GM21526 (cell line): ENCODE results near the gene TPR.
"Not testable (repeated sequence)": the region's sequence is repeated elsewhere in the genome, so short reads cannot be mapped to it uniquely, and the experiment has no call there.

Experiments
- ATAC-seq: cut with Tn5 transposase; IDR thresholded peaks from one replicate; pipeline ENCODE4 v1.9.1; 2021; ENCODE audit warnings: moderate library complexity; ENCODE audit not compliant: unreplicated experiment, low FRiP score

The TPR gene

DNA sequence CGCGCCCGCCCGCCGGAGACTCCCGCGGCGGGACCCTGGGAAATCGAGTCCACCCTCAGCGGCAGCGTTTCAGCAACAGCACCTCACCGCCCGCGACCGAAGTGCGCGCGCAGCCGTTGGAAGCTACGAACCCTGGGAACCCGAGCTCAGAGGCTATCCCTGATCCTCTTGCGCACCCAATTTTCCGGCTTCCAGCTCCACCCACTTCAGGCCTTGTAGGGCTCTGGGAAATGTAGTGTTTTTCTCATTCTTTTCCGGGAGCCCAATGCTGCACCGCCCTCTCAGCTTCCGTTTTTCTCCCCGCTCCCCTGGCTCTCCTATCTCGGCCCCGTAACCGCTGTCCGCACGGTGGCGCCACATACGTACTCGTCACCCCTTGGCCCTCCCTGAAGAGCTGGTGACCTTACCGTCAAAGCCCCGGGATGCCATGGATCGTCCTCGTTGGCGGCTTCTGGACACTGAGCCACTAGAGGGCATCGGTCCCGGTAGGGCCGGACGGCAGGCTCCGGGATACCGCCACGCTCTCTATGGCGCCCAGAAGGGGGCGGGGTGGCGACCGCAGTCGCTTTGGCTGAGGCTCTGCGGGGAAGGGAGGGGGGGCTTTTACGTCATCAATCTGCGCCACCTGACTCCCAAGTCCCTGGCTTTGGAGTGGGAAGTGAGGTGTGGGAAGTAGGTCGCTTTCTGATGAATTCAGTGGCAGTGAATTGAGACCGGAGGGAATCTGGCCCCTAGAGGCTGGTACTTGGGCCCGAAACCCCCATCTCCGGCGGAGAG, at the start of gene TPR, which contains the start of gene ODR4:
Gene TPR, minus strand, starts transcription at position 102 of the 777 bp plus-strand sequence. CDS start 225 bp downstream, outside the sequence.
Gene ODR4, plus strand, starts transcription at position 687 of the 777 bp plus-strand sequence. CDS start 3,948 bp downstream, outside the sequence.
- ATAC-seq = peak; percentile 89

DNA sequence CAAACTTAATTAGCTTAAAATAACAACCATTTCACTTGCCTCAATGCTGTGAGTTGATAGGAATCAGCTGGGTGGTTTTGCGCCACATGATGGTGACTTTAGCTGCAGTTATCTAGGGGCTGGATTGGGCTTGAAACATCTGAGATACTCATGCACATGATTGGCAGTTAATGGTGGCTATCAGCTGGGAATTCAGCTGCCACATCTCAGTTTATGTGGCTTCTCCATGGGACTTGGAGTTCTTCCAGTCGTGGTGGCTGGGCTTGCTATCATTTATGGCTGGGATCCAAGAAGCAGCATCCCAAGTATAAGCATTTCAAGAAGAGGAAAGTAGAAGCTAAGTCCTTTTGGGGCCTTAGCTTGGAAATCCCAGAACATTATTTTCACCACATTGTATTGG, 49.5 kb upstream of the TPR start:
- ATAC-seq = no peak

DNA sequence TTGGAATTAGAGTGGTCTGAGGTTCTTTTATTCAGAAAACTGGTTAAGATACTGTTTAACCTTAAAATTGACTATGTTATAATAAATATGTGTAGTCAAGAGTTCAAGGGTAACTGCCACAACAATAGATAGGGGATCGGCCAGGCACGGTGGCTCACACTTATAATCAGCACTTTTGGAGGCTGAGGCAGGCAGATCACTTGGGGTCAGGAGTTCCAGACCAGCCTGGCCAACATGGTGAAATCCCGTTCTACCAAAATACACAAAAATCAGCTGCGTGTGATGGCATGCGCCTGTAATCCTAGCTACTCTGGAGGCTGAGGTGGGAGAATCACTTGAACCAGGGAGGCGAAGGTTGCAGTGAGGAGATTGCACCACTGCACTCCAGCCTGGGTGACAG, 46.4 kb upstream of the TPR start:
- no peak for ATAC-seq

DNA sequence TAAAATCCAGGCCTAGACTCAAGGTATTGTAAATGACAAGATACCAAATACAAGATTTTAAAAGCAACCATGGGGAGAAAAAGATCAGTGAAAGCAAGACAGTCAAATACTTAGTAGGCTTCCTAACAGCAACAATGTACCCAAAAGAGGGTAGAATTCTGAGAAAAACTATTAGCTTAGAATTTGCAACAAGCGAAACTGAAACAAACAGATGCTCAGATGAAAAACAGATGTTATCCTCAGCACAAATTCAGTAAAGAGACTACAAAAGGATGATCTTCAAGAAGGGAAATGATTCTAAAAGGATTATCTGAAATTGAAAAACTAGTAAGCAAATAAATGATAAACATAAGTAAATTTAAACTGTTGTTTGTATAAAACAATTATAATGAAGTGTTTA, 45.9 kb upstream of the TPR start:
- peak; percentile 96 for ATAC-seq

DNA sequence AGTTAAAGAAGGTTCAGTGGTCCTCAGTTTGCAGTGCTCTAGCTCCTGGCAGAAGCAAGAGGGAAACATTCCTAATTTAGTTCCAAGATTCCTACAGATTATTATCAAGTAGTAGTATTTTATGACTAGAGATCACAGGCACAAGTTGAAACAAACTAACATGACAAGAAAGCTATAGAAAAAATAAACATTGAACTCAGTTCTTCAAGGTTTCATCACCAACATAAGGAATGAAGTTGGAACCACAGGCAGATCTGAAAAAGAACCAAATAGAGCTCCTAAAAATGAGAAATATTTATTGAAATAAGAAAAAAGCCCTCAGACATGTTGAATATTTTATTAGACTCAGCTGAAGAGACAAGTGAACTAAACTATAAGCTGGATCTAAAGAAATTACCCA, 45.3 kb upstream of the TPR start:
- ATAC-seq = no peak

DNA sequence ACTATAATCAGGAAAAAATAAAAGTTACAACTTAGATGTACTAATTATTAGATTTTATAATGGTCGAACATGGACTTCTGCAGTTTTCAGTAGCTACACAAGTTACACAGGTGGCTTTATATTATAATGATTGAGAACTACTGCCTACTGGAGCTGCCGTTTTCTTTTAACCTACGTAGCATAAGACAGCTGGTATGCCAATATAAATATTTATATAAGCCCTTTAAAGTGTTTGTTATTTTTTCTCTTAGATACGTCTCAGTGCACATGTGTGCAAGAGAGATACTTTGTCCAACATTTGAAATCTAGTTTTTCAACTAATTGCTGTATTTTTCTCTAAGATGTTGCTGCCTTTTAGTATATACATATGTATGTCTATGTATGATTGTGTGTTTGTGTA, 43.5 kb upstream of the TPR start:
- ATAC-seq = no peak

DNA sequence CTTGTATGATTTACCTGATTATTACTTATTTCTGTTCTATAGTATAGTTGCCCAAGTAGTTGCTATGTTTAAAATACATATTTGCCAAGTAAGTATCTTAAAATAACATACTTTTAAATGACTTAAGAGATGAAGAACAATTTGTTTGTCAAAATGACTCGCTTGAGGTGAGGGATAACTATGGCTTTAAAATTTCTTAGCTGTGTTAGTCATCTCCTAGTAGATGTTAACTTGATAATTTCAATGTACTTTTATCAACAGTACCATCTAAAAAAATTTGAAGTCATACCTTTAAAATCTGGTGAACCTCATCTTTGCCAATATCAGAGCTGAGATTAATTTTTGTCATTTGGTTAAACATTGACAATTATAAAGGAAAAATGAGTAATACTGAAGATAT, 38.3 kb upstream of the TPR start:
- ATAC-seq = no peak

DNA sequence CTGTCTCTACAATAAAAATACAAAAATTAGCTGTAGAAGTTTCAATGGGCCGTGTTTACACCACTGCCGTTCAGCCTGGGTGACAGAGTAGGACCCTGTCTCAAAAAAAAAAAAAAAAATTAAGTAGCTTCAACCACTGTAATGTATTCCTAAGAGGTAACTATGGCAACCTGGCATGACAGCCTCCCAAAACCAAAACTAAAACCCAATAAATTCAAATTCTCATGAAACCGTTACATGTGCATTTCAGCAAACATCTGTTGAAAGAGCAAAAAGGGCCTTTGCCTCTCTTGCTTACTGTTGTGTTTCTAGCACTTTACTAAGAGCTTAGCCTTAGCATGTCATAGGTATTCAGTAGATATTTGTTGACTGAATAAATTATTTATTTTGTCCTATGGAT, 34.0 kb upstream of the TPR start:
- peak; percentile 61 for ATAC-seq

DNA sequence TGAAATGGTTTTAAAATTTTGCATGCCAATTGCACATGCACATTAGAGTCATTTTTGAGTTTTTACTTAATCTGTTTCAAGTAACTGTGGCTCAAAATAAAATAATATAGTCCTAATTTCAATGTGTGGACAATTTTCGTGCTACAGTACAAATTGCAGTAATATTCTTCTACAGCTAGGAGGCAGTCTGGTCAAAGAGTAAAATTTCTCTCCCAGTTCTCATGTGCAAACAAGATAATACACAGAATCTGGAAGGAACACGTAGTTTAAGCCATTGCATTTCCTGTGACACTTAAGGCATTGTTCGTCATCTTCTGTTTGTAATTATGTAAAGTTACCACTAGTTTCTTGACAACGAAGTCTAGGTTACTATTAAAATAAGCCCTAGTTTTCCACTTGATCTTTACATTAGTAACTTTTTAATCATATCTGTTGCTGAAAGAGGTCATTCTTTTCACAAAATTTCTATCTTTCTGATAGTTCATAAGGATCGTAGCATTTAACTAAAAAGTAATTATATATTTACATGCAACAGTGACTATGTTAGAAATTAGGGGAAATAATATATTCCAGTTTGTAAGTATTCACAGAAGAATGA, 29.5 kb upstream of the TPR start:
- peak; percentile 50 for ATAC-seq

DNA sequence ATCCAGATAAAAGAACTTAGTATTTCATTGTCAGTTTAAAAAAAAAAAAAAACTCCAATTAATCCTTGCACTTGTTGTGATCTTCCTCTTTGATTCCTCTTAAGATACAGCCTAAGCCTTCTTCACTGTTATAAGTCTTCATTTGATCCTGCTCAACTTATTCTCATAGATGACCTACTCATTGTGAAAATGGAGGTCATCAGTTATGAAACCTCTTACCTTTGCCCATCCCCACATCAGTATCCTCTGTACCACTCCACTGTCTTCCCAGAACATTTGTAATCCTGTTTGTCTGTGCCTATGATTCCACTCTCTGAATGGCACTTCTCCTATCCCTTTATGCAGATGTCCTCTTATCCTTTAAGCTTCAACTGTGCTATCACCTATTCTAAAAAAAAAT, 28.6 kb upstream of the TPR start:
- ATAC-seq = no peak

DNA sequence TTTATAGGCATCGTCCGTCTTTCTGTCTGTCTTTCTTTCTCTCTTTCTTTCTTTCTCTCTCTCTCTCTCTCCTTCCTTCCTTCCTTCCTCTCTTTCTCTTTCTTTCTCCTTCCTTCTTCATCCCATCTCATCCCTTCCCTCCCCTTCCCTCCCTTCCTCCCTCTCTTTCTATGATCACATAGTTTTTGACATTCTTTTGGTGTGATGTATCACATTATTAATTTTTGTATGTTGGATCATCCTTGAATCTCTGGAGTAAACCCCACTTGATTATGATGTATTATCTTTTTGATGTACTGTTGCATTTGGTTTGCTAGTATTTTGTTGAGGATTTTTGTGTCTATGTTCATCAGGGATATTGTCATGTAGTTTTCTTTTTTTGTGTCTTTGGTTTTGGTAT, 26.4 kb upstream of the TPR start:
- not testable (repeated sequence) for ATAC-seq

DNA sequence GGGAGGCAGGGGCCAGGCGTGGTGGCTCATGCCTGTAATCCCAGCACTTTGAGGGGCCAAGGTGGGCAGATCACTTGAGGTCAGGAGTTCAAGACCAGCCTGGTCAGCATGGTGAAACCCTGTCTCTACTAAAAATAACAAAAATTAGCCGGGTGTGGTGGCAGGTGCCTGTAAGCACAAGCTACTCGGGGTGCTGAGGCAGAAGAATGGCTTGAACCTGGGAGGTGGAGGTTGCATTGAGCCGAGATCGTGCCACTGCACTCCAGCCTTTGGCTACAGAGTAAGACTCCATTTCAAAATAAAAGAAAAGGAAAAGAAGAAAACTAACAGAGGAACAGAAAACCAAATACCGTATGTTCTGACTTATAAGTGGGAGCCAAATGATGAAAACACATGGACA, 17.7 kb upstream of the TPR start:
- not testable (repeated sequence) for ATAC-seq

DNA sequence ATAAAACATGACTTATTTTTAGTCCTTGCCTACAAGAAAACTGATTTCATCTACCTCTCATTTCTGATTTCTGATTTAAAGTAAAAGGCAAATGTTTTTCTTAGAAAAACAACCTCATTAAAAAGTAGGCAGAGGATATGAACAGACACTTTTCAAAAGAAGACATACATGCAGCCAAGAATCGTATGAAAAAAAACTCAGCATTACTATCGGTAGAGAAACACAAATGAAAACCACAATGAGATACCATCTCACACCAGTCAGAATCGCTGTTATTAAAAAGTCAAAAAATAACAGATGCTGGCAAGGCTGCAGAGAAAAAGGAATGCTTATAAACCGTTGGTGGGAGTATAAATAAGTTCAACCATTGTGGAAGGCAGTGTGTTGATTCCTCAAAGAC, 16.8 kb upstream of the TPR start:
- no peak for ATAC-seq

DNA sequence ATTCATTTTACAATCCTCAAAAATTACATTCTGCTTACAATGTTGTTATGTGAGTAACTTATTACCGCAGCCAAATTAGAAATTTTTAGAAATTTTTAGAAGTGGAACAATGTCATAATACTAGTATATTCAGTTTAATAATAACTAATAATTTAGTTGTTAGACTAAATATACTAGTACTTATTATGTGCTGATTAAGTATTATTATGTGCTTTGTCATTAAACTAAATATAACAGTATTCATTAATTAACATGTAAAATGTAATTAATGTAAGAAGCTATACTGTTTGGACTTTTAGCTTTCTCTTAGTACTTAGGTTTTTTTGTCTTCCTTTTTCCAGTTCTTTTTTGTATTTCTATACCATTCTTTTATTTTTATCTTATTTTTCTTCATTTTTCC, 15.9 kb upstream of the TPR start:
- ATAC-seq = no peak

DNA sequence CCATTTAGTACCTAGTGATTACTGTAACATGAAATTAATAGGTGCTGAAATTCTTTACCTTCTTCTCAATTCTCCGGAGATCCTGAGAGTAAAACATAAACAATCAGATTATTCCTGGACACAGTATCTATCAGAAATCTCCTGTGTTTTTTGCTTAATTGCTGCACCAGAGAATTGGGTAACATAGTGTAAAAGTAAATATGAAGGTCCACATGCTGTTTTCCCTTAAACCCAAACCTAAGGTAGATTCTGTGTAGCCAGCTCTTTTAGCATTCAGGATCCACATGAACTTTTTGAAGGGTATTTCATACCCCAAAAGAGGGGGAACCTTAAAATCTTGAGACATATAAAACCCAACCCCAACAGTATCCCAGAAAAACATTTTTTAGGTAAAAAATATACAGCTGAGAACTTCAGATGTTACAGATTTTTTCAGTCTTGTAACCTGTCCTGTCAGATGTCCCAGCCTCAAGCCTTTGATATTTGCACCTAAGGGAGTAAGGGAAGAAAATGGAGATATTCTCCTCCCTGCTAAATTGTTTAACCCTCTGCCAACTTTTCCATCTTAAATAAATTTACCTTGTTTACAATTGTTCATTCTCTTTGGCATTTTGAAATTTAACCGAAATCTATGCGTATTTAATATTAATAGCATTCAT, 11.8 kb upstream of the TPR start:
- ATAC-seq = no peak

DNA sequence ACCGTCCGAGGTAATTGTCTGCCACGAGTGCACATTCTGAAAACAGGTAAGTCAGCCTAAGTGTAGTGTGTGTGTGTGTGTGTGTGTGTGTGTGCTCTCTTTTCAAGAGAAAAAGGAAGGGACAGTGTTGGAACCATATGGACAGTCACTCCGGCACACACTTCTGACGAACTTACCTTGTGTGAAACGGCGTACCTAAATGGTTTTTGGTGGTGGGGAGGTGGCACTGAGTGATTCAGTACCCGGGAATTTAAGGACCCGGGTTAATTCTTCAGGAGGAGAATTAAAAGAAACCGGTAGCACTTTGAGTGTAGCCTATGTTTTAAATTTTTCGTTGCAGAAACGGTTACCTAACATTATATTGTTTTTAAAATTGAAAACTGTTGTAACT, 871 bp upstream of the TPR start:
- no peak for ATAC-seq

DNA sequence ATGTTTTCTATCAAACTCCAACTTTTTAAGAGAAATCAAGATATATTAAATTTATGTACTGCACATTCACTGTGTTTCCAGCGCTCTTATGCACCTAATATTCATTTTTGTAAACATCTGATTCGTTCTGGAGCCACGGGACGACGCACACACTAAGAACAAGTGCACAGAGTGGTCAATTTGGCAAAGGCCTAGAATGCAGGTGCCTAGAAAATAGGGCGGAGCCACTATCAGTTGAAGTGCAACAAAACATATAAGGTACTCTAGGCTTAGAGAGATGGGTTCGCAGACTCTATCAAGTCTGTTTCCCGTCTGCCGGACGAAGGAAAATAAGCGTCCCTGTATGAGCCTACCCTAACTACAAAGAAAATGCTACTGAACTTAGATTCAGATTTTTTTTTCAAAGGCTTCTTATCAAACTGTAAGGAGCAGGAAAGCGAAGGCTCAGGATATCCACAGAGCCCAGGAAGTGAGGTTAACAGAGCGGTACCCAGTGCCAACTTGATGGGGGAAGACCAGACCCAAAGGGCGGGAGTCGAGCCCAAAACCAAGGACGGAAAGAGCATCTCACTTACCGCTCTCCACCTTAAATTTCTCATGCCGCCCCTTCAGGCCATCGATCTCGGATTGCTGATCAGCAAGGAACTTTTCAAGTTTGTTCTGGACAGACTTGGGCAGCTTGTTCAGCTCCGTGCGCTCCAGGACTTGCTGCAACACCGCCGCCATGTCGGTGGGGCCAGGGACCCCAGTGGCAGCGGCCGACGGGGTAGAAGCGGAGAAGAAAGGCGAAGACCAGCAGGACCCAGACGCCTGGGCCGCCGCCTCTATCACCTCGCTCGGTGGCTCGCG, 526 bp downstream of the TPR start:
- peak; percentile 37 for ATAC-seq

DNA sequence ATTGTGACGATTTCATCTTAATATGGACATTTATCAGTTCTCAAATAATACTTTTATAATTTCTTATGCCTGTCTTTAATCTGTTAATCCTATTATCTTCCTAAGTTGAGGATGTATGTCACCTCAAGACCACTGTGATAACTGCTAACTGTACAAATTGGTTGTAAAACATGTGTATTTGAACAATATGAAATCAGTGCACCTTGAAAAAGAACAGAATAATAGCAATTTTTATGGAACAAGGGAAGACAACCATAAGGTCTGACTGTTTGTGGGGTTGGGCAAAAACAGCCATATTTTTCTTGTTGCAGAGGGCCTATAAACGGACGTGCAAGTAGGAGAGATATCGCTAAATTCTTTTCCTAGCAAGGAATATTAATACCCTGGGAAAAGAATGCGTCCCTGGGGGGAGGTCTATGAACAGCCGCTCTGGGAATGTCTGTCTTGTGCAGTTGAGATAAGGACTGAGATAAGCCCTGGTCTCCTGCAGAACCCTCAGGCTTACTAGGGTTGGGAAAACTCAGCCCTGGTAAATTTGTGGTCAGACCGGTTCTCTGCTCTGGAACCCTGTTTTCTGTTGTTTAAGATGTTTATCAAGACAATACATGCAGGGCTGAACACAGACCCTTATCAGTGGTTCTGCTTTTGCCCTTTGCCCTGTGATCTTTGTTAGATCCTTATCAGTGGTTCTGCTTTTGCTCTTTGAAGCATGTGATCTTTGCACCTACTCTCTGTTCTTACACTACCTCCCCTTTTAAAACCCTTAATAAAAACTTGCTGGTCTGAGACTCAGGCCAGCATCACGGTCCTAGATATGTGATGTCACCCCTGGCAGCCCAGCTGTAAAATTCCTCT, 27.0 kb downstream of the TPR start:
- ATAC-seq = not testable (repeated sequence)

DNA sequence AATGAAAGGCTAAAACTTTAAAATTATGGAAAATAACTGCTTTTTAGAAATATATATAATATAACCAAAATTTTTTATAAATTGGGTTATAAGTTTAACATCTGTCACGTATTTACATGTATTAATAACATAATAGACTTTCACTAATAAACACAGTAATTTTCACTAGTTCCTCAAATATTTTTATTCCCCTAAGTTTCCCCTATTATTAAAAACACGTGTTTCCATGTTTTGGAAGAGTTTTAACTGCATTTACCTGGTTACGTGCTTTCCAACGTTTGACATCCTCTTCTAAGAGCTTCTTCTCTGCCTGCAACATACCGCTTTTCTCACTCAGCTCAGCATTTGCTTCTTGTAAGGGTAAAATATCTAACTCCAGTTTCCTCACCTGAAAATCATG, 34.3 kb downstream of the TPR start:
- ATAC-seq = no peak

DNA sequence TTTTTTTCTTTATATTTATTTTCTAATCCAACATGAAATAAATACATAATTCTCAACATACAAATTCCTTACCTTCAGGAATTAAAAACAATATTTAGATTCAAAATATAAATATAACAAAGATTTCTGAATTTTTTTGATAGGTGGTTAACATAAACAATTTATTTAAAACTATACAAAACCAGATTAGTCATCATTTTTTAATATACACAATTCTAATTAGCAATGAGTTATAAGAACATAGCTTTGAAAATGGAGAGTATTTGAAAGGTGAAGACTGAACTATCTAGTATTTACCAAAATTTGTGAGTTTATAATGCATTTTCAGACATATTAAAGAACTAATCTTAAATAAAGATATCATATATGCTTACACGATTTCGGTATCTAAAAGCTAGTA, 37.5 kb downstream of the TPR start:
- ATAC-seq = no peak
